IPS-18a (cell line): ENCODE data around the gene METTL9.

Source experiments
- H3K27ac ChIP-seq: one replicate; pipeline ENCODE4 v1.5.1; 2013; ENCODE audit warnings: low read length
- H3K27me3 ChIP-seq: one replicate; pipeline ENCODE4 v1.6.1; 2013; ENCODE audit warnings: mild to moderate bottlenecking, low read length; ENCODE audit not compliant: control insufficient read depth, insufficient read depth
- H3K36me3 ChIP-seq: one replicate; pipeline ENCODE4 v1.6.1; 2013; ENCODE audit warnings: low read depth, low read length; ENCODE audit not compliant: control insufficient read depth
- H3K4me1 ChIP-seq: one replicate; pipeline ENCODE4 v1.6.1; 2013; ENCODE audit warnings: low read depth, low read length; ENCODE audit not compliant: control insufficient read depth
- H3K4me3 ChIP-seq: one replicate; pipeline ENCODE4 v1.5.1; 2013; ENCODE audit warnings: low read length
- H3K9ac ChIP-seq: one replicate; pipeline ENCODE4 v1.6.1; 2013; ENCODE audit warnings: mild to moderate bottlenecking, low read length, moderate library complexity
- H3K9me3 ChIP-seq: one replicate; pipeline ENCODE4 v1.6.1; 2013; ENCODE audit warnings: low read depth, low read length; ENCODE audit not compliant: control insufficient read depth

Gene METTL9

DNA sequence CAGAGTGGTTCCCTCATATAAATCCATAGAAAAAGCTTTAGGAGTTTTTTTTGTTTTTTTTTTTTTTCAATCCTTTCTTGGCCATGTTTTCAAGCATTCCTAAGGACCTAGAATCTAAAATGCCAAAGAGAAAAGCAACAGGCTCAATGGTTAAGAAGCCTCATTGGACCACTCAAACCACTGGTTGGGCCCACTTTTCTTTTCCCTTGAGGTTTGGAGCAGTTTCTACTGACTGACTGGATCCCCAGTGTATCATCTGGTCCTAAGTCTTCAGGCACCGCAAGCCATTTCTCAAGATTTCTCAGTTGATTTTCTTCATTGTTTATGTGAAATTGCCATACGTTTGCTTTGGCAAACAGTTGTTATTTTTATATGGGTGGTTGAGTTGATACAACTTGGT, 14.4 kb downstream of the METTL9 start:
- Histone ChIP-seq H3K27me3 (no peaks in the 10 kb centered on the region), H3K36me3 (peaks cover 5% of the 10 kb centered on the region), H3K9me3 (no peaks in the 10 kb centered on the region), H3K4me3 (no peak overlapping the region), H3K9ac (no peak overlapping the region), H3K27ac (no peak overlapping the region), H3K4me1 (peaks cover 34% of the 10 kb centered on the region)

- H3K9ac ChIP-seq, result no peak overlapping the region
- H3K9me3 ChIP-seq, result no peaks in the 10 kb centered on the region
- H3K27me3 ChIP-seq, result no peaks in the 10 kb centered on the region
- no peak overlapping the region for H3K27ac ChIP-seq
- H3K36me3 ChIP-seq, result peaks cover 12% of the 10 kb centered on the region
- no peak overlapping the region for H3K4me3 ChIP-seq
- H3K4me1 ChIP-seq, result peaks cover 23% of the 10 kb centered on the region
Observed at GRCh38 chr16:21614896-21615295, 15.5 kb downstream of the METTL9 start.

- Histone ChIP-seq H3K36me3 (peaks cover 16% of the 10 kb centered on the region), H3K27ac (no peak overlapping the region)
Observed at GRCh38 chr16:21617607-21618006, 18.2 kb downstream of the METTL9 start.

DNA sequence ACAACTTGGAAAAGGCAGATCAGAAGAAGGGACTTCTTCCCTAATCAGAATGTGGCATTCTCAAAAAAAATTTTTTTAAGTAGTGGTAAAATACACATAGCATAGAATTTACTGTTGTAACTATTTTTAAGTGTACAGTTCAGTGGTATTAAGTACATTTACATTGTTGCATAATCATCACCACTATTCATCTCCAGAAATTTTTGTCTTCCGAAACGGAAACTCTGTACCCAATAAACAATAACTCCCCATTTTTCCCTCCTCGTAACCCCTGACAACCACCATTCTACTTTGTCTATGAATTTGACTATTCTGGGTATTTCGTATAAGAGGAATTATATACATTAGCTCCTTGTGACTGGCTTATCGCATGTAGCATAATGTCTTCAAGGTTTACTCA, 18.9 kb downstream of the METTL9 start:
- Histone ChIP-seq H3K27me3 (no peaks in the 10 kb centered on the region), H3K4me3 (no peak overlapping the region), H3K27ac (no peak overlapping the region), H3K4me1 (no peaks in the 10 kb centered on the region), H3K9ac (no peak overlapping the region), H3K36me3 (peaks cover 16% of the 10 kb centered on the region), H3K9me3 (no peaks in the 10 kb centered on the region)

More at GRCh38 chr16:21617607-21618006, 18.2 kb downstream of the METTL9 start:
- Histone ChIP-seq H3K9me3 (no peaks in the 10 kb centered on the region), H3K4me3 (no peak overlapping the region), H3K4me1 (no peaks in the 10 kb centered on the region), H3K27me3 (no peaks in the 10 kb centered on the region), H3K9ac (no peak overlapping the region)

- peaks cover 19% of the 10 kb centered on the region for H3K36me3 ChIP-seq
Observed at GRCh38 chr16:21619765-21620425, 20.5 kb downstream of the METTL9 start.

DNA sequence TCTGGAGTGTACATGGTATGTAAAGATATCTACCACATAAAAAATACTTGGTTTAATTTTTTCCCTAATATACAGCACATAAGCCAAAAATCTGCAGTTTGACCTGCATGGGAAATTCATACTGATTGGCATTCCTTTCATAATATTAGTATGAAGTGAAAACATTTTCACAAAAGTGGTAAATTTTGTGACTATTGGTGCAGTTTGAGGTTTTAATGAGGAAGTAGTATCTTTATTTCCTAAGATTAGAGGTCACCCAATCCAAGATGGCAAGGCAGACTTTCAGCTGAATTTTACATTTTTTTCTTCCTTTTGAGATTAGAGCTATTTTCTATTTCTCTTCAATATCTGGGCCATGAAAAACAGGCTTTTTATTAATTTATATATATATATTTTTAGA, 21.2 kb downstream of the METTL9 start:
- Histone ChIP-seq H3K4me3 (no peak overlapping the region), H3K27me3 (no peaks in the 10 kb centered on the region), H3K9me3 (no peaks in the 10 kb centered on the region), H3K4me1 (no peaks in the 10 kb centered on the region), H3K27ac (no peak overlapping the region), H3K9ac (no peak overlapping the region), H3K36me3 (peaks cover 25% of the 10 kb centered on the region)

More at GRCh38 chr16:21619765-21620425, 20.5 kb downstream of the METTL9 start:
- H3K4me1 ChIP-seq, result no peaks in the 10 kb centered on the region
- no peak overlapping the region for H3K27ac ChIP-seq
- H3K27me3 ChIP-seq, result no peaks in the 10 kb centered on the region
- no peaks in the 10 kb centered on the region for H3K9me3 ChIP-seq
- no peak overlapping the region for H3K4me3 ChIP-seq
- no peak overlapping the region for H3K9ac ChIP-seq

DNA sequence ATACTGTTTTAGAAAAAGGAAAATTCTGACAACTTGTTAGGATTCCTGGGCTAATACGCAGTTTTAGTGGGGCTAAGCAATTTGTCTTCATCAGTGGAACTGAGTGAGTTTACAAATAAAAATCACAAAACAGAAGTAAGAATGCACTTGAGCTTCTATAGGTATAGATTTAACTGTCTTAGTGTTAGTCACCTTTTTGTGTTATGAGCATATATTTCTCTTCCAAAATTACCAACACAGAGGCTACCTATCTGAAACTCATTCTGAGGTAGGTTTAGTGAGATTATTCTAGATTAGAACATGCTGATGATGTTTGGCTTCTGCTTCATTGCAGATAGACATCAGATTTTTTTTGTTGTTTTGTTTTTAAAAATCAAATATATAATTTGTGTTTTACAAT, 23.2 kb downstream of the METTL9 start:
- Histone ChIP-seq H3K27me3 (no peaks in the 10 kb centered on the region), H3K9ac (no peak overlapping the region), H3K4me3 (no peak overlapping the region), H3K36me3 (peaks cover 28% of the 10 kb centered on the region), H3K4me1 (no peaks in the 10 kb centered on the region), H3K27ac (no peak overlapping the region), H3K9me3 (no peaks in the 10 kb centered on the region)

DNA sequence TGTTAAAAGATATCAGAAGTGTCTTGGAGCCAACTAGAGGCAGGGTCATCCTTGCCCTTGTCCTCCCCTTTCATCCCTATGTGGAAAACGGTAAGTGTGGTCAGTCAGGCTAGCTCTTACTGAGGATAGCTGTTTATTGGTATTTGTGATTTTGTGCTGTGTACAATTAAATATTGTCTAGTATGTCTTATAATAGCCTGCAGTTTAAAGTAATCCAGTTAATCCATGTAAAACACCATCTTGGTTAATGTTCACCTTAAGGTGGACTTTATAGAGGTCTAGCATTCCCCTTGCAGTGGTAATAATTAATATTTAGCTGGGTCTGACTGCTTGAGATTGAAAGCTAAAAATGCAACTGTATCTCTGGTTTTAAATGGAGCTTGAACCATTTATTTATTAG, 25.6 kb downstream of the METTL9 start:
- H3K4me3 ChIP-seq, result no peak overlapping the region
- H3K36me3 ChIP-seq, result peaks cover 14% of the 10 kb centered on the region

DNA sequence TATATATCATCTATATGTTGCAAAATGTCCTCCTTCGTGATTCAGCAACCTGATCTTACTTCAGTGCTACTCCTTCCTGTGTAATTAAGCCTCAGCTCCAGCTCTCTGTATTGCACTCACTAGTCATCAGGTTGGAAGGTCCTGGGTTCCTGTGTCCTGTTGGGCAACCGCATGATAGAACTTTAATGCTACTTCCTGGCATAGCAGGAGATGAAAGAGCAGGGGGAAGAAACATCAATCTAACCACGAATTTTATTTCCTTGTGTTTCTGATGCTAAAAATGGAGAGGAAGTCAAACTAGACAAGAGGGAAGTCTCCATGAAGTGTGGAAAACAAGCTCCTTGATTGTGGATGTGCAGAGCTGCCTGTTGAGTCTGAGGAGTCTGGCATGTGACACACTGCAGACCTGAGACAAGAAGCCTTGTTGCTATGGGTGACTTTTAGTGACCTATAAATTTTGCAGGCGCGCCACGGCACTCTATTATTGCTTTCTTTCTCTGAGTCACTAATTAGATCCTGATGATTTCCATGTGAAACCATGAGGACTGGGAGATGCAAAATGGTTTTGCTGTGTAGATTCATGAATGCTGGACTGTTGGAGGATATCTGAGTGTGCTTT, 27.4 kb downstream of the METTL9 start:
- H3K4me1 ChIP-seq, result no peaks in the 10 kb centered on the region
- H3K9ac ChIP-seq, result no peak overlapping the region
- no peaks in the 10 kb centered on the region for H3K27me3 ChIP-seq
- H3K27ac ChIP-seq, result no peak overlapping the region
- H3K4me3 ChIP-seq, result no peak overlapping the region
- H3K36me3 ChIP-seq, result peaks cover 11% of the 10 kb centered on the region
- no peaks in the 10 kb centered on the region for H3K9me3 ChIP-seq

More for the DNA sequence above, 25.6 kb downstream of the METTL9 start:
- Histone ChIP-seq H3K9me3 (no peaks in the 10 kb centered on the region), H3K27ac (no peak overlapping the region), H3K4me1 (no peaks in the 10 kb centered on the region), H3K27me3 (no peaks in the 10 kb centered on the region), H3K9ac (no peak overlapping the region)

DNA sequence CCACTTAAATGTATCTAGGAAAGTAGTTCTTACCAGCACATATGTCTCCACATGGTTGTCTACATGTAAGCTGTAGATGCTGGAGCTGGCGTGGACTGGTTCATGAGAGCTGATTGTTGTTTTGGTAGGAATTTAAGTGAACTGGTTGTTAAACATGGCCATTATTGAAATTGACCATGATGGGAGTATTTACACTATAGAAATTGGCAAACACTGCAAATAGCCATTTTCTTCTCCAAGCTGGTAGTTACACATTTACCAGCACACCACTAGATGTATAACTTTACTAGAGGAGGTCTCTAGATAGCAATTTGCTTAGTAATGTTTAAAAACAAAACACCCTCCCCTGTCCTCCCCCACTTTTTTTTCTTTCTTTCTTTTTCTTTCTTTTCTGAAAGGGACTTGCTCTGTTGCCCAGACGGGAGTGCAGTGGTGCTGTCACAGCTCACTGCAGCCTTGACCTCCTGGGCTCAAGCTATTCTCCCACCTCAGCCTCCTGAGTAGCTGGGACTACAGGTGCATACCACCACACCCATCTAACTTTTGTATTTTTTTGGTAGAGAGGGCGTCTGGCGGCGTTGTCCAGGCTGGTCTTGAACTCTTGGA, 28.8 kb downstream of the METTL9 start:
- H3K9me3 ChIP-seq, result no peaks in the 10 kb centered on the region
- H3K36me3 ChIP-seq, result peaks cover 11% of the 10 kb centered on the region
- H3K4me3 ChIP-seq, result no peak overlapping the region
- H3K27me3 ChIP-seq, result no peaks in the 10 kb centered on the region
- H3K4me1 ChIP-seq, result no peaks in the 10 kb centered on the region
- no peak overlapping the region for H3K9ac ChIP-seq
- H3K27ac ChIP-seq, result no peak overlapping the region

DNA sequence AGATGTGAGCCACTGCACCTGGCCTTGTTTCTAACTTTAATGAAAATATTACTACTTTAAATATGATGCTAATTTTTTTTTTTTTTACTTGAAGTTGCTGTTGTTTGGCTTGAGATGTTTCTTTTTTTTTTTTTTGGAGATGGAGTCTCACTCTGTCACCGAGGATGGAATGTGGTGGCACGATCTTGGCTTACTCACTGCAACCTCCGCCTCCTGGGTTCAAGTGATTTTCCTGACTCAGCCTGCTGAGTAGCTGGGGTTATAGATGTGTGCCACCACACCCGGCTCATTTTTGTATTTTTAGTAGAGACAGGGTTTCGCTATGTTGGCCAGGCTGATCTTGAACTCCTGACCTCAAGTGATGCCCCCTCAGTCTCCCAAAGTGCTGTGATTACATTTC, 29.4 kb downstream of the METTL9 start:
- H3K27ac ChIP-seq, result no peak overlapping the region
- H3K27me3 ChIP-seq, result no peaks in the 10 kb centered on the region
- H3K4me1 ChIP-seq, result no peaks in the 10 kb centered on the region
- H3K4me3 ChIP-seq, result no peak overlapping the region
- peaks cover 11% of the 10 kb centered on the region for H3K36me3 ChIP-seq
- H3K9ac ChIP-seq, result no peak overlapping the region
- no peaks in the 10 kb centered on the region for H3K9me3 ChIP-seq
